Measurements from ENCODE around the gene LCP1.

- TF ChIP-seq CTCF (conservative IDR thresholded peaks at IDR 0.05; ENCODE audit: low read depth, low read length) = no peak
- no peak for TF ChIP-seq EZH2 (IDR thresholded peaks at IDR 0.05; ENCODE audit: borderline replicate concordance, low read depth, low read length, poor library complexity, severe bottlenecking)
These were observed 21.9 kb downstream of the LCP1 start for GRCh38 chr13:46160065-46160464.

All from A673 (cell line).